Panc1 (cell line): ENCODE measurements around the gene B3GALNT2. TPM values are rescaled to one million over a fixed set of nuclear protein-coding genes. Genes with fewer than 3 reads are reported as not detected.
"Not testable (repeated sequence)": the region's sequence is repeated elsewhere in the genome, so short reads cannot be mapped to it uniquely, and the experiment has no call there.

Experiments
- ATAC-seq: fragments of 200-7000 bp; cut with Tn5 transposase; 2 replicates; pipeline ENCODE4 v1.9.1; 2020; ENCODE audit warnings: mild to moderate bottlenecking, moderate library complexity
- BruUV-seq: library from RNA; stranded (reverse); fragments of 400-500 nt; replicated peaks from 2 replicates; lab custom pipeline; 2021; lab: Mats Ljungman, UMichigan
- CTCF ChIA-PET: fragments of 300-600 bp; sonication (Branson Sonifier 250); formaldehyde crosslinking; loops from one replicate; lab custom pipeline; 2022; ENCODE audit warnings: antibody characterized with exemption; lab: Charles Lee
- POLR2A ChIA-PET: fragments of 300-600 bp; sonication (Branson Sonifier 250); formaldehyde crosslinking; loops from one replicate; lab custom pipeline; 2022; ENCODE audit warnings: antibody characterized with exemption; lab: Charles Lee
- DNase-seq: peaks from one replicate; pipeline ENCODE4 v3.0.0-alpha.2; 2010; ENCODE audit warnings: low read depth, low spot score
- H3K27ac ChIP-seq: 2 replicates; pipeline ENCODE4 v1.5.1; 2011; ENCODE audit warnings: mild to moderate bottlenecking, low read length, inconsistent platforms
- H3K27me3 ChIP-seq: fragments of 200-500 bp; sonication (Bioruptor generic); 2 replicates; pipeline ENCODE4 v1.6.0; 2014; ENCODE audit warnings: low read length, inconsistent platforms; ENCODE audit not compliant: control insufficient read depth, insufficient read depth
- H3K36me3 ChIP-seq: fragments of 200-500 bp; sonication (Bioruptor generic); 2 replicates; pipeline ENCODE4 v1.5.1; 2014; ENCODE audit warnings: inconsistent platforms, mild to moderate bottlenecking, low read length, moderate library complexity; ENCODE audit not compliant: control insufficient read depth, insufficient read depth
- H3K4me1 ChIP-seq: 2 replicates; pipeline ENCODE4 v1.5.1; 2011; ENCODE audit warnings: inconsistent platforms, mild to moderate bottlenecking, low read length, moderate library complexity; ENCODE audit not compliant: control insufficient read depth, insufficient read depth
- H3K4me3 ChIP-seq, 2 experiments: 2 replicates each; pipeline ENCODE4 v1.5.1; 2011 to 2012; ENCODE audit warnings: low read depth in 2 of 2, low read length in 2 of 2, mild to moderate bottlenecking in 2 of 2, inconsistent platforms in 1 of 2, moderate library complexity in 1 of 2
- H3K9me3 ChIP-seq: fragments of 200-500 bp; sonication (Bioruptor generic); 2 replicates; pipeline ENCODE4 v1.5.1; 2014; ENCODE audit warnings: low read depth, mild to moderate bottlenecking, inconsistent platforms, low read length, moderate library complexity; ENCODE audit not compliant: control insufficient read depth, insufficient read depth
- CTCF ChIP-seq: fragments of 450-650 bp; IDR thresholded peaks from 2 replicates; pipeline ENCODE4 v1.5.1; 2017; ENCODE audit warnings: mild to moderate bottlenecking
- POLR2AphosphoS5 ChIP-seq: IDR thresholded peaks from 2 replicates; pipeline ENCODE4 v1.6.1; 2012; ENCODE audit warnings: mild to moderate bottlenecking, low read depth, low read length, moderate library complexity
- REST ChIP-seq, 2 experiments: IDR thresholded peaks; 2 replicates each; pipeline ENCODE4 v1.6.1; 2011 to 2012; ENCODE audit warnings: low read depth in 2 of 2, control low read depth in 1 of 2, low read length in 1 of 2, mild to moderate bottlenecking in 1 of 2, moderate library complexity in 1 of 2; ENCODE audit not compliant: insufficient read depth in 1 of 2
- SIN3A ChIP-seq: IDR thresholded peaks from 2 replicates; pipeline ENCODE4 v1.6.1; 2012; ENCODE audit warnings: low read depth, mild to moderate bottlenecking, low read length, moderate library complexity, borderline replicate concordance; ENCODE audit not compliant: insufficient read depth
- TCF7L2 ChIP-seq: IDR thresholded peaks from 2 replicates; pipeline ENCODE4 v1.6.1; 2011; ENCODE audit warnings: mild to moderate bottlenecking, low read depth, low read length, inconsistent platforms
- in situ Hi-C: cut with HindIII; loops from 2 replicates; pipeline ENCODE4 v1.10.0; 2016; ENCODE audit warnings: low sequenced_read_pairs, low pct_unique_long_range_greater_than_20kb
- intact Hi-C: fragments of 100-400 bp; cut with micrococcal nuclease; formaldehyde crosslinking; loops from one replicate; pipeline ENCODE4 v1.10.0; 2022; ENCODE audit not compliant: unreplicated experiment
- total RNA-seq: library from RNA; stranded (reverse); gene quantifications from one replicate; pipeline ENCODE4 v1.2.1, GENCODE V29; 2021; ENCODE audit not compliant: unreplicated experiment

The B3GALNT2 gene
- total RNA-seq, 1 experiment from 2014 or later: 40.7 TPM

GRCh38 chr1:235462832-235463231, 41.4 kb downstream of the B3GALNT2 start:
- H3K36me3 ChIP-seq, ATAC-seq, CTCF ChIA-PET, intact Hi-C loops, H3K27me3 ChIP-seq, H3K4me3 ChIP-seq, in situ Hi-C loops, H3K9me3 ChIP-seq, POLR2A ChIA-PET, H3K27ac ChIP-seq, BruUV-seq, DNase-seq, H3K4me1 ChIP-seq: not testable (repeated sequence)

- ChIA-PET CTCF (no interaction called here), POLR2A (no interaction called here)
- Histone ChIP-seq H3K4me1 (no peaks in the 10 kb centered on the region), H3K9me3 (no peaks in the 10 kb centered on the region), H3K27me3 (no peaks in the 10 kb centered on the region), H3K27ac (no peak overlapping the region), H3K4me3 (no peak overlapping the region), H3K36me3 (no peaks in the 10 kb centered on the region)
- BruUV-seq: no TSS peak
- TF ChIP-seq TCF7L2 (no peak), CTCF (no peak), POLR2AphosphoS5 (no peak), SIN3A (no peak), REST (IDR thresholded peaks at IDR 0.05; ENCODE audit: insufficient read depth in 1 of 2, low read depth in 2 of 2, low read length in 1 of 2) (no peak)
- intact Hi-C loops (no loop called here), in situ Hi-C loops (no loop called here)
- ATAC-seq (no peak), DNase-seq (no peak)
Measured at GRCh38 chr1:235461954-235462353, 42.3 kb downstream of the B3GALNT2 start.

- ATAC-seq: no peak
- POLR2A ChIA-PET: interaction anchor here (0.7 kb wide), 1 partner anchor 191 kb away, joined by 6 read pairs; no protein-coding TSS in a partner anchor
Measured at GRCh38 chr1:235460770-235461169, 43.5 kb downstream of the B3GALNT2 start.

More at GRCh38 chr1:235460770-235461169, 43.5 kb downstream of the B3GALNT2 start:
- H3K27me3 ChIP-seq: no peaks in the 10 kb centered on the region
- BruUV-seq: no TSS peak
- no peak overlapping the region for H3K4me3 ChIP-seq
- no peak for TF ChIP-seq CTCF
- TF ChIP-seq TCF7L2: no peak
- TF ChIP-seq SIN3A: no peak
- TF ChIP-seq REST (IDR thresholded peaks at IDR 0.05; ENCODE audit: insufficient read depth in 1 of 2, low read depth in 2 of 2, low read length in 1 of 2): no peak
- TF ChIP-seq POLR2AphosphoS5: no peak
- no peaks in the 10 kb centered on the region for H3K4me1 ChIP-seq
- no peaks in the 10 kb centered on the region for H3K36me3 ChIP-seq
- H3K9me3 ChIP-seq: no peaks in the 10 kb centered on the region
- DNase-seq: no peak
- CTCF ChIA-PET: interaction anchor here (0.7 kb wide), 1 partner anchor 356 kb away, joined by 4 read pairs; no protein-coding TSS in a partner anchor
- intact Hi-C loops (no loop called here), in situ Hi-C loops (no loop called here)
- no peak overlapping the region for H3K27ac ChIP-seq
